Prostate gland (tissue), 2 donors: Measurements from ENCODE around the gene ALAD.

Source experiments
- POLR2A ChIP-seq: fragments of 450-650 bp; IDR thresholded peaks from one replicate; pipeline ENCODE4 v1.6.1; 2016; ENCODE audit warnings: antibody characterized with exemption, mild to moderate bottlenecking
- POLR2AphosphoS5 ChIP-seq: sonication (generic); formaldehyde crosslinking; IDR thresholded peaks from one replicate; pipeline ENCODE4 v1.6.1; 2017; ENCODE audit warnings: antibody characterized with exemption
- TF ChIP-seq, protein P1 (sequence below), 4 experiments: fragments of 200-600 bp in 2 of 4; fragments of 450-650 bp in 2 of 4; sonication (generic) in 2 of 4; IDR thresholded peaks; 1 replicate in 3 of 4; 2 replicates in 1 of 4; pipeline ENCODE4 v1.5.1; 2016 to 2019; ENCODE audit warnings: antibody characterized with exemption in 4 of 4, mild to moderate bottlenecking in 2 of 4, moderate library complexity in 2 of 4

DNA sequence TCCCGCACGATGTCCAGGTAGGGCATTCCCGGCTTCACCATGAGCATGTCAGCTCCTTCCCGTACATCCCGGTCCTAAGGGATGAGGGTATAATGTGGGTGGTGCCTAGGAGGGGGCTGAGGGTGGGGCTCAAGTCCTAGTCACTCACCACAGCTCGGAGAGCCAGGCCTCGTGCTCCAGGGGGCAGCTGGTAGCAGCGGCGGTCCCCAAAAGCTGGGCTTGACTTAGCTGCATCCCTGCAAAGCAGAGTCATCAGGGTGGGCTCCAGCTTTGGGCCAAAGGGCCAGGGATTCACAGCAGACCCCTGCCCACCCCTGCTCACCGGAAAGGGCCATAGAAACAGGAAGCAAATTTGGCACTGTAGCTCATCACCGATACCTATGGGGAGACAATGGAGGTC is 11.6 kb downstream of the ALAD start:
- TF ChIP-seq, protein P1, sequence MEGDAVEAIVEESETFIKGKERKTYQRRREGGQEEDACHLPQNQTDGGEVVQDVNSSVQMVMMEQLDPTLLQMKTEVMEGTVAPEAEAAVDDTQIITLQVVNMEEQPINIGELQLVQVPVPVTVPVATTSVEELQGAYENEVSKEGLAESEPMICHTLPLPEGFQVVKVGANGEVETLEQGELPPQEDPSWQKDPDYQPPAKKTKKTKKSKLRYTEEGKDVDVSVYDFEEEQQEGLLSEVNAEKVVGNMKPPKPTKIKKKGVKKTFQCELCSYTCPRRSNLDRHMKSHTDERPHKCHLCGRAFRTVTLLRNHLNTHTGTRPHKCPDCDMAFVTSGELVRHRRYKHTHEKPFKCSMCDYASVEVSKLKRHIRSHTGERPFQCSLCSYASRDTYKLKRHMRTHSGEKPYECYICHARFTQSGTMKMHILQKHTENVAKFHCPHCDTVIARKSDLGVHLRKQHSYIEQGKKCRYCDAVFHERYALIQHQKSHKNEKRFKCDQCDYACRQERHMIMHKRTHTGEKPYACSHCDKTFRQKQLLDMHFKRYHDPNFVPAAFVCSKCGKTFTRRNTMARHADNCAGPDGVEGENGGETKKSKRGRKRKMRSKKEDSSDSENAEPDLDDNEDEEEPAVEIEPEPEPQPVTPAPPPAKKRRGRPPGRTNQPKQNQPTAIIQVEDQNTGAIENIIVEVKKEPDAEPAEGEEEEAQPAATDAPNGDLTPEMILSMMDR (IDR thresholded peaks at IDR 0.05), result no peak
- TF ChIP-seq POLR2AphosphoS5, result no peak
- TF ChIP-seq POLR2A, result no peak
